ENCODE results near the gene RNF223.

DNA sequence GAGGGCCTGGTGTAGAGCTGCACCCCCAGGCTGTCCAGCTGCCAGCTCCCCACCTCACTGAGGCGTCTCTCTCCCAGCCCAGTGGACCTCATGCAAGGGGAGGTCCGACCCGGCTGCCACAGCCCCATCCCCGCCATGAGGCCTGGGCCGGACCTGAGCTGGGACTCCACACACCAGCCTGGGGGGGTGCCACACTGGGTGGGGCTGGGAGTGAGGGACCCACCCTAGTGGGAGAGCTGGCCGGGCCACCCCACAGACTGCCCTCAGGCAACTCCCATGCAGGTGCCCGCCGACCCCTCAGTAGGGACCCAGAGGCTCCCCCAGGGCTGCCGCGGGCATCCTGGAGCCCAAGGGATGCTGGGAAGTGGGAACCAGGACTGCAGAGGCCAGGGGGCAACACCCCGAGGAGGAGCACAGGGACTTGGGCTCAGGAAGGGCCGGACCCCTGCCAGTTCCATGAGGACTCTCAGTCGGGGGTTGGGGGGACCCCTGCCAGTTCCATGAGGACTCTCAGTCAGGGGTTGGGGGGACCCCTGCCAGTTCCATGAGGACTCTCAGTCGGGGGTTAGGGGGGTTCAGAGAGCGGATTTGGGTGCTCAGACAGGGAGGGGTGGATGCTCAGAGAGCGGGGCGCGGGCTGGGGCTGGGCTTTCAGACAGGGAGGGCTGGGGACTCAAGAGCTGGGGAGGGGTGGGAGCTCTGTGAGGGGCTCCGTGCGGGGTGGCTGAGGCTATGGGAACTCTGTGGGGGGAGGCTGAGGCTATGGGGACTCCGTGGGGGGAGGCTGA, 1.2 kb upstream of the RNF223 start:
- TF ChIP-seq, protein P1, sequence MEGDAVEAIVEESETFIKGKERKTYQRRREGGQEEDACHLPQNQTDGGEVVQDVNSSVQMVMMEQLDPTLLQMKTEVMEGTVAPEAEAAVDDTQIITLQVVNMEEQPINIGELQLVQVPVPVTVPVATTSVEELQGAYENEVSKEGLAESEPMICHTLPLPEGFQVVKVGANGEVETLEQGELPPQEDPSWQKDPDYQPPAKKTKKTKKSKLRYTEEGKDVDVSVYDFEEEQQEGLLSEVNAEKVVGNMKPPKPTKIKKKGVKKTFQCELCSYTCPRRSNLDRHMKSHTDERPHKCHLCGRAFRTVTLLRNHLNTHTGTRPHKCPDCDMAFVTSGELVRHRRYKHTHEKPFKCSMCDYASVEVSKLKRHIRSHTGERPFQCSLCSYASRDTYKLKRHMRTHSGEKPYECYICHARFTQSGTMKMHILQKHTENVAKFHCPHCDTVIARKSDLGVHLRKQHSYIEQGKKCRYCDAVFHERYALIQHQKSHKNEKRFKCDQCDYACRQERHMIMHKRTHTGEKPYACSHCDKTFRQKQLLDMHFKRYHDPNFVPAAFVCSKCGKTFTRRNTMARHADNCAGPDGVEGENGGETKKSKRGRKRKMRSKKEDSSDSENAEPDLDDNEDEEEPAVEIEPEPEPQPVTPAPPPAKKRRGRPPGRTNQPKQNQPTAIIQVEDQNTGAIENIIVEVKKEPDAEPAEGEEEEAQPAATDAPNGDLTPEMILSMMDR (IDR thresholded peaks at IDR 0.05): no peak
- no peak for TF ChIP-seq POLR2A (IDR thresholded peaks at IDR 0.05)
